ENCODE data around the gene CDC42.
"Not testable (repeated sequence)": the region's sequence is repeated elsewhere in the genome, so short reads cannot be mapped to it uniquely, and the experiment has no call there.

GRCh38 chr1:22034834-22035233, 17.7 kb upstream of the CDC42 start:
- not testable (repeated sequence) for TF ChIP-seq CTCF, POLR2A (IDR thresholded peaks at IDR 0.05)
